ENCODE data around the gene VKORC1. TPM values are rescaled to one million over a fixed set of nuclear protein-coding genes. Genes with fewer than 3 reads are reported as not detected.
A peak's percentile ranks its signal among the peaks of the same experiment; 100 is the strongest.
"Not testable (repeated sequence)": the region's sequence is repeated elsewhere in the genome, so short reads cannot be mapped to it uniquely, and the experiment has no call there.

VKORC1 gene
- total RNA-seq, result 10 to 100 TPM; 43.7 to 95.5 (median 73.6) TPM

DNA sequence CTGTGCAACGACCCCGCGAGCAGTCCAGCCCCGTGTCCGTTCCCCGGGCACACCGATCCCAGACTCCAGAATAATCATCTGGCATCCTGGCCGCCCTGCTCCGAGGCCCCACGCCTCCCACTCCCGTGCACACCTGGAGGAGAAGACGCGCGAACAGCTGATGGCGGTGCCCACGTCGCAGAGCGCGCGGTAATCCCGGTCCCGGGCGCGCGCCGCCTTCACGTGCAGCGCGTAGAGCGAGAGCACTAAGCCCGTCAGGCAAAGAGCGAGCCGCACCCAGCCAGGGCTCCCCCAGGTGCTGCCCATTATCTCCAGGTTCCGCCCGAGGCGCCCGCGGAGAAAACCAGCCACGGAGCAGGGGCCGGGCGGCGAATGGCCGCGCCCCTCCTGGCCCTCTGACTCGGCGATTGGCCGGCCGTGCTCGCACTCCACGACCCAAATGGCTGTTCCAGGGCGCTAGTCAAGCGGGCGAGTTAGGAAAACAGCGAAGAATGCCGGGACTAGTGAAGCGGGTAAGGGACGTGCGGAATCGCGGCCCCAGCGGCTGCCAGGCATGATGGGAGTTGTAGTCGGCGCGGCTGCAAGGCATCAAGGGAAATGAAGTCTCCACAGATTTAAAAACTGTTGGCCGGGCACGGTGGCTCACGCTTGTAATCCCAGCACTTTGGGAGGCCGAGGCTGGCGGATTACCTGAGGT, at the start of gene VKORC1:
Gene VKORC1, minus strand, starts transcription at position 374 of the 697 bp plus-strand sequence. Its CDS starts 68 bp downstream, at position 306.
- H3K4me3 ChIP-seq (ENCODE audit: low read depth, poor library complexity, severe bottlenecking), result peak within 1 kb of the TSS; percentile 82
- intact Hi-C loops (cut with DNase I; ENCODE audit: low total_unique reads), result loop anchor here (5.0 kb wide), 1 partner anchor 107 kb away; the partner anchor contains the start of gene HSD3B7
- WGBS, 2 donors, result 0% methylated on average over 27 to 58 of the region's 69 CpGs
- peak; percentile 95 to 98 for DNase-seq (ENCODE audit: low spot score in 2 of 2)
- TF ChIP-seq, protein P1, sequence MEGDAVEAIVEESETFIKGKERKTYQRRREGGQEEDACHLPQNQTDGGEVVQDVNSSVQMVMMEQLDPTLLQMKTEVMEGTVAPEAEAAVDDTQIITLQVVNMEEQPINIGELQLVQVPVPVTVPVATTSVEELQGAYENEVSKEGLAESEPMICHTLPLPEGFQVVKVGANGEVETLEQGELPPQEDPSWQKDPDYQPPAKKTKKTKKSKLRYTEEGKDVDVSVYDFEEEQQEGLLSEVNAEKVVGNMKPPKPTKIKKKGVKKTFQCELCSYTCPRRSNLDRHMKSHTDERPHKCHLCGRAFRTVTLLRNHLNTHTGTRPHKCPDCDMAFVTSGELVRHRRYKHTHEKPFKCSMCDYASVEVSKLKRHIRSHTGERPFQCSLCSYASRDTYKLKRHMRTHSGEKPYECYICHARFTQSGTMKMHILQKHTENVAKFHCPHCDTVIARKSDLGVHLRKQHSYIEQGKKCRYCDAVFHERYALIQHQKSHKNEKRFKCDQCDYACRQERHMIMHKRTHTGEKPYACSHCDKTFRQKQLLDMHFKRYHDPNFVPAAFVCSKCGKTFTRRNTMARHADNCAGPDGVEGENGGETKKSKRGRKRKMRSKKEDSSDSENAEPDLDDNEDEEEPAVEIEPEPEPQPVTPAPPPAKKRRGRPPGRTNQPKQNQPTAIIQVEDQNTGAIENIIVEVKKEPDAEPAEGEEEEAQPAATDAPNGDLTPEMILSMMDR (IDR thresholded peaks at IDR 0.05), result no peak
- no peak for TF ChIP-seq POLR2A (IDR thresholded peaks at IDR 0.05)

- intact Hi-C loops (cut with DNase I; ENCODE audit: low total_unique reads), result loop anchor here (10.0 kb wide), 1 partner anchor 159 kb away; the partner anchor contains the start of gene HSD3B7
- WGBS, 2 donors, result 88 to 92% methylated on average over 8 of the region's 8 CpGs
- DNase-seq (ENCODE audit: low spot score in 2 of 2), result no peak
- H3K4me3 ChIP-seq (ENCODE audit: low read depth, poor library complexity, severe bottlenecking), result no peak overlapping the region
- no peak for TF ChIP-seq POLR2A (IDR thresholded peaks at IDR 0.05)
- TF ChIP-seq, protein P1 (IDR thresholded peaks at IDR 0.05), result no peak
Observed at GRCh38 chr16:31143694-31144148, 49.1 kb upstream of the VKORC1 start.

- intact Hi-C loops (cut with DNase I; ENCODE audit: low total_unique reads), result loop anchor here (10.0 kb wide), 1 partner anchor 158 kb away; the partner anchor contains the start of gene HSD3B7
- 51 to 71% methylated on average over 17 to 18 of the region's 22 CpGs for WGBS, 2 donors
- peak in 1 of 2 donors; percentile 88 for DNase-seq (ENCODE audit: low spot score in 2 of 2)
- H3K4me3 ChIP-seq (ENCODE audit: low read depth, poor library complexity, severe bottlenecking), result no peak overlapping the region
- TF ChIP-seq POLR2A (IDR thresholded peaks at IDR 0.05), result no peak
- TF ChIP-seq, protein P1 (IDR thresholded peaks at IDR 0.05), result no peak
Observed at GRCh38 chr16:31143011-31143693, 48.6 kb upstream of the VKORC1 start.

DNA sequence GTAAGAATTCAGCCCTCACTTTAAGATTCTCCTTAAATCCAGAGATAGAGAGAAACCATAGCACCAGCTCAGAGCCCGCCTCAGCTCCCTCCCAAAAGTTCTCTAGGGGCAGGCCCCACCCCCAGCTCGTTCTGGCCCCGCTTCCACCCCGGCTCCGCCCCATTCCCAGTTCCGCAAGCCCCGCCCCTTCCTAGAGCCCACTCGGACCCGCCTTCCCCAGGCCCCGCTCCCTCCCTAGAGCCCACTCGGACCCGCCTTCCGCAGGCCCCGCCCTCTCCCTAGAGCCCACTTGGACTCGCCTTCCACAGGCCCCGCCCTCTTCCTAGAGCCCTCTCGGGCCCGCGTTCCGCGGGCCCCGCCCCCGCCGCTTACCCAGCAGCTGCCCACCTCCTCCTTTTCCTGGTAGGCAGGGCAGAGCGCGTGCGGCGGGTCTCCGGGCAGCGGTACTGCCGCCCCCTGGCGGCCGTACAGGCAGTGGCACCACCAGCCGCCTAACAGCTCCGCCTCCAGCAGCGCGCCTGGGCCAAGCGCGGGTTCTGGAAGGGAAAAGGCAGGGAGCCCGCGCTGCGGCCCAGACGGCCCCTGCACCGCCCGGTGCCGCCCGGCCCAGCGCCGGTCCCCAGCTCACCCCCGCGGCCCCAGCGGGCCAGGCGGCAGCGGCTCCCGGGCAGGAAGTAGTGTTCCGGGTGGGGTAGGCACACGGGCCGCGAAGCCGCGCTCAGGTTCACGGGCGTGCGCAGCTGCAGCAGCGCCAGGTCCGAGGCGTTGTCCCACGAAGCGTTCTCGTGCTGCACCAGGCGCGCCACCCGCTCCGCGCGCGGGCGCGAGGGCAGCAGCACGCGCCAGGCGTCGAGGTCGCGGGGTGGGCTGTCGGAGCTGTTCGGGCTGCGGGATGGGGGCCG, 47.8 kb upstream of the VKORC1 start:
- peak overlapping the region; percentile 4 for H3K4me3 ChIP-seq (ENCODE audit: low read depth, poor library complexity, severe bottlenecking)
- peak; percentile 98 to 100 for DNase-seq (ENCODE audit: low spot score in 2 of 2)
- intact Hi-C loops (cut with DNase I; ENCODE audit: low total_unique reads), result loop anchor here (10.0 kb wide), 1 partner anchor 158 kb away; the partner anchor contains the start of gene HSD3B7
- WGBS, 2 donors, result 0 to 2% methylated on average over 35 to 54 of the region's 89 CpGs
- TF ChIP-seq POLR2A (IDR thresholded peaks at IDR 0.05), result no peak
- TF ChIP-seq, protein P1 (IDR thresholded peaks at IDR 0.05), result peak in 1 of 3 donors; percentile 94

- no peak overlapping the region for H3K4me3 ChIP-seq (ENCODE audit: low read depth, poor library complexity, severe bottlenecking)
- intact Hi-C loops (cut with DNase I; ENCODE audit: low total_unique reads), result loop anchor here (10.0 kb wide), 1 partner anchor 157 kb away; the partner anchor contains the start of gene HSD3B7
- DNase-seq (ENCODE audit: low spot score in 2 of 2), result peak in 1 of 2 donors; percentile 88
- WGBS, 2 donors, result 14 to 18% methylated on average over 10 of the region's 10 CpGs
- TF ChIP-seq, protein P1 (IDR thresholded peaks at IDR 0.05), result no peak
- no peak for TF ChIP-seq POLR2A (IDR thresholded peaks at IDR 0.05)
Observed at GRCh38 chr16:31141489-31142108, 47.0 kb upstream of the VKORC1 start.

- not testable (repeated sequence) for DNase-seq (ENCODE audit: low spot score in 2 of 2); H3K4me3 ChIP-seq (ENCODE audit: low read depth, poor library complexity, severe bottlenecking)
- 69 to 71% methylated on average over 9 of the region's 9 CpGs for WGBS, 2 donors
- intact Hi-C loops (cut with DNase I; ENCODE audit: low total_unique reads), result loop anchor here (10.0 kb wide), 1 partner anchor 156 kb away; the partner anchor contains the start of gene HSD3B7
Observed at GRCh38 chr16:31141071-31141469, 46.5 kb upstream of the VKORC1 start.

All from lower leg skin (tissue), 4 donors.